ENCODE results near the gene SIRT7. TPM values are rescaled to one million over a fixed set of nuclear protein-coding genes. Genes with fewer than 3 reads are reported as not detected.

The SIRT7 gene
- total and polyA plus RNA-seq, 11 donors, result 3.6 to 13.2 (median 6.8) TPM

GRCh38 chr17:81867170-81867990 lies 50.6 kb downstream of the SIRT7 start:
- H3K27ac ChIP-seq, result peak overlapping the region in 8 of 12 donors; percentile 1 to 98 (median 32)
- DNase-seq (no peak), ATAC-seq (peak in 3 of 4 donors; percentile 0 to 8 (median 1))
- H3K36me3 ChIP-seq, result peaks cover 0 to 51% (median 22%) of the 10 kb centered on the region in 9 donors
- H3K9me3 ChIP-seq, result no peaks in the 10 kb centered on the region
- no peak for TF ChIP-seq POLR2A (IDR thresholded peaks at IDR 0.05)
- no peak for TF ChIP-seq CTCF (IDR thresholded peaks at IDR 0.05)
- 47 to 69% (median 56%) methylated on average over 22 to 23 of the region's 23 CpGs for WGBS, 4 donors
- intact Hi-C loops (cut with DNase I), result loop anchor here in 2 of 10 donors (10.0 kb wide), 2 partner anchors 157 to 353 kb away; partner anchors contain the start of genes ACTG1 (in 1 of the 2), CENPX (in 1 of the 2) and LRRC45 (in 1 of the 2)
- no peaks in the 10 kb centered on the region for H3K27me3 ChIP-seq
- H3K4me1 ChIP-seq, result peaks cover 4 to 69% (median 58%) of the 10 kb centered on the region in 12 donors
- H3K4me3 ChIP-seq, result no peak overlapping the region

GRCh38 chr17:81866440-81867169 lies 51.4 kb downstream of the SIRT7 start:
- 68 to 76% (median 72%) methylated on average over 3 to 18 of the region's 18 CpGs for WGBS, 4 donors
- no peak overlapping the region for H3K4me3 ChIP-seq
- TF ChIP-seq POLR2A (IDR thresholded peaks at IDR 0.05) (no peak), CTCF (IDR thresholded peaks at IDR 0.05) (no peak)
- ATAC-seq, result no peak
- H3K4me1 ChIP-seq, result peaks cover 4 to 70% (median 60%) of the 10 kb centered on the region in 12 donors
- H3K27ac ChIP-seq, result peak overlapping the region in 7 of 12 donors; percentile 25 to 98 (median 35)
- intact Hi-C loops (cut with DNase I), result loop anchor here in 2 of 10 donors (10.0 kb wide), 2 partner anchors 158 to 352 kb away; partner anchors contain the start of genes ACTG1 (in 1 of the 2), CENPX (in 1 of the 2) and LRRC45 (in 1 of the 2)
- H3K9me3 ChIP-seq, result no peaks in the 10 kb centered on the region
- H3K27me3 ChIP-seq, result no peaks in the 10 kb centered on the region
- peaks cover 0 to 51% (median 22%) of the 10 kb centered on the region in 9 donors for H3K36me3 ChIP-seq
- DNase-seq, result no peak

GRCh38 chr17:81865733-81866439 lies 52.1 kb downstream of the SIRT7 start:
- peaks cover 4 to 73% (median 62%) of the 10 kb centered on the region in 12 donors for H3K4me1 ChIP-seq
- WGBS, 4 donors, result 61 to 68% (median 66%) methylated on average over 17 to 18 of the region's 18 CpGs
- H3K36me3 ChIP-seq, result peaks cover 0 to 51% (median 22%) of the 10 kb centered on the region in 9 donors

More at GRCh38 chr17:81865733-81866439, 52.1 kb downstream of the SIRT7 start:
- Histone ChIP-seq H3K27me3 (no peaks in the 10 kb centered on the region), H3K9me3 (no peaks in the 10 kb centered on the region), H3K27ac (peak overlapping the region in 4 of 12 donors; percentile 20 to 98 (median 48)), H3K4me3 (no peak overlapping the region)
- ATAC-seq, result no peak
- TF ChIP-seq POLR2A (IDR thresholded peaks at IDR 0.05) (no peak), CTCF (IDR thresholded peaks at IDR 0.05) (no peak)
- DNase-seq, result no peak
- intact Hi-C loops (cut with DNase I), result loop anchor here in 2 of 10 donors (10.0 kb wide), 2 partner anchors 159 to 351 kb away; partner anchors contain the start of genes ACTG1 (in 1 of the 2), CENPX (in 1 of the 2) and LRRC45 (in 1 of the 2)

Data from heart left ventricle (tissue), 16 donors.